Retinal pigment epithelial cell (primary cell): Measurements from ENCODE around the gene C22orf42.
A peak's percentile ranks its signal among the peaks of the same experiment; 100 is the strongest.

ENCODE experiments used
- DNase-seq: peaks from one replicate; pipeline ENCODE4 v3.0.0-alpha.2; 2010; ENCODE audit warnings: low read depth
- H3K4me3 ChIP-seq: 2 replicates; pipeline ENCODE4 v1.5.1; 2011; ENCODE audit warnings: mild to moderate bottlenecking, low read length, control low read depth, moderate library complexity
- CTCF ChIP-seq: conservative IDR thresholded peaks from 2 replicates; pipeline ENCODE4 v1.5.1; 2011; ENCODE audit warnings: low read depth, low read length, control low read depth, inconsistent platforms

Gene C22orf42

GRCh38 chr22:32158712-32159533 is at the start of gene C22orf42:
TSS of gene C22orf42 (minus strand) at chr22:32159303. CDS start at chr22:32159215, 88 bp downstream.
- DNase-seq, result no peak
- no peak for TF ChIP-seq CTCF
- no peak within 1 kb of the TSS for H3K4me3 ChIP-seq

- DNase-seq, result no peak
- no peak for TF ChIP-seq CTCF
- no peak overlapping the region for H3K4me3 ChIP-seq
Measured at GRCh38 chr22:32208681-32209080, 49.6 kb upstream of the C22orf42 start.

- TF ChIP-seq CTCF, result no peak
- DNase-seq, result no peak
- H3K4me3 ChIP-seq, result no peak overlapping the region
Measured at GRCh38 chr22:32207971-32208480, 48.9 kb upstream of the C22orf42 start.

- peak; percentile 70 for TF ChIP-seq CTCF
- no peak overlapping the region for H3K4me3 ChIP-seq
- no peak for DNase-seq
Measured at GRCh38 chr22:32206774-32207758, 48.0 kb upstream of the C22orf42 start.

GRCh38 chr22:32205974-32206773 is 47.1 kb upstream of the C22orf42 start:
- H3K4me3 ChIP-seq, result no peak overlapping the region
- DNase-seq, result no peak
- no peak for TF ChIP-seq CTCF
